ENCODE measurements around the gene CACNA1A. TPM values are rescaled to one million over a fixed set of nuclear protein-coding genes. Genes with fewer than 3 reads are reported as not detected.

CACNA1A gene
- total RNA-seq, 1 donor from 2014 or later = 8.6 TPM

- Histone ChIP-seq H3K36me3 (no peaks in the 10 kb centered on the region), H3K4me3 (no peak overlapping the region), H3K27ac (no peak overlapping the region), H3K4me1 (peaks cover 8% of the 10 kb centered on the region), H3K27me3 (peaks cover 3% of the 10 kb centered on the region), H3K9me3 (no peaks in the 10 kb centered on the region)
- TF ChIP-seq POLR2A (IDR thresholded peaks at IDR 0.05) (no peak), CTCF (IDR thresholded peaks at IDR 0.05) (no peak), POLR2AphosphoS5 (IDR thresholded peaks at IDR 0.05; ENCODE audit: insufficient read depth in 1 of 2, low read depth in 1 of 2) (no peak)
- intact Hi-C loops (cut with DNase I) = no loop called here
- no peak for DNase-seq (ENCODE audit: extremely low spot score in 2 of 2)
These were observed 4.0 kb downstream of the CACNA1A start for GRCh38 chr19:13502231-13502630.

GRCh38 chr19:13499692-13500091, 6.6 kb downstream of the CACNA1A start:
- Histone ChIP-seq H3K4me3 (no peak overlapping the region), H3K9me3 (no peaks in the 10 kb centered on the region), H3K36me3 (no peaks in the 10 kb centered on the region), H3K4me1 (no peaks in the 10 kb centered on the region), H3K27me3 (no peaks in the 10 kb centered on the region), H3K27ac (no peak overlapping the region)
- DNase-seq (ENCODE audit: extremely low spot score in 2 of 2) = no peak
- intact Hi-C loops (cut with DNase I) = no loop called here
- TF ChIP-seq CTCF (IDR thresholded peaks at IDR 0.05) (no peak), POLR2AphosphoS5 (IDR thresholded peaks at IDR 0.05; ENCODE audit: insufficient read depth in 1 of 2, low read depth in 1 of 2) (no peak), POLR2A (IDR thresholded peaks at IDR 0.05) (no peak)

GRCh38 chr19:13493516-13494310, 12.6 kb downstream of the CACNA1A start:
- Histone ChIP-seq H3K27ac (no peak overlapping the region), H3K4me1 (no peaks in the 10 kb centered on the region), H3K9me3 (no peaks in the 10 kb centered on the region), H3K4me3 (no peak overlapping the region), H3K36me3 (no peaks in the 10 kb centered on the region), H3K27me3 (no peaks in the 10 kb centered on the region)
- intact Hi-C loops (cut with DNase I) = no loop called here
- DNase-seq (ENCODE audit: extremely low spot score in 2 of 2) = no peak
- TF ChIP-seq POLR2AphosphoS5 (IDR thresholded peaks at IDR 0.05; ENCODE audit: insufficient read depth in 1 of 2, low read depth in 1 of 2) (no peak), CTCF (IDR thresholded peaks at IDR 0.05) (no peak), POLR2A (IDR thresholded peaks at IDR 0.05) (no peak)

- Histone ChIP-seq H3K27me3 (no peaks in the 10 kb centered on the region), H3K9me3 (no peaks in the 10 kb centered on the region), H3K4me3 (no peak overlapping the region), H3K4me1 (no peaks in the 10 kb centered on the region), H3K36me3 (no peaks in the 10 kb centered on the region), H3K27ac (no peak overlapping the region)
- TF ChIP-seq CTCF (IDR thresholded peaks at IDR 0.05) = no peak
- TF ChIP-seq POLR2A (IDR thresholded peaks at IDR 0.05) = no peak
- TF ChIP-seq POLR2AphosphoS5 (IDR thresholded peaks at IDR 0.05; ENCODE audit: insufficient read depth in 1 of 2, low read depth in 1 of 2) = no peak
- DNase-seq (ENCODE audit: extremely low spot score in 2 of 2) = no peak
- intact Hi-C loops (cut with DNase I) = no loop called here
These were observed 14.2 kb downstream of the CACNA1A start for GRCh38 chr19:13492128-13492527.

GRCh38 chr19:13487985-13488384, 18.3 kb downstream of the CACNA1A start:
- Histone ChIP-seq H3K27ac (no peak overlapping the region), H3K36me3 (no peaks in the 10 kb centered on the region), H3K27me3 (no peaks in the 10 kb centered on the region), H3K4me1 (no peaks in the 10 kb centered on the region), H3K9me3 (peaks cover 3% of the 10 kb centered on the region), H3K4me3 (no peak overlapping the region)
- TF ChIP-seq CTCF (IDR thresholded peaks at IDR 0.05) = no peak
- TF ChIP-seq POLR2AphosphoS5 (IDR thresholded peaks at IDR 0.05; ENCODE audit: insufficient read depth in 1 of 2, low read depth in 1 of 2) = no peak
- TF ChIP-seq POLR2A (IDR thresholded peaks at IDR 0.05) = no peak
- intact Hi-C loops (cut with DNase I) = no loop called here
- DNase-seq (ENCODE audit: extremely low spot score in 2 of 2) = no peak
